ENCODE results near the gene RELL1.

Gene RELL1, protein sequence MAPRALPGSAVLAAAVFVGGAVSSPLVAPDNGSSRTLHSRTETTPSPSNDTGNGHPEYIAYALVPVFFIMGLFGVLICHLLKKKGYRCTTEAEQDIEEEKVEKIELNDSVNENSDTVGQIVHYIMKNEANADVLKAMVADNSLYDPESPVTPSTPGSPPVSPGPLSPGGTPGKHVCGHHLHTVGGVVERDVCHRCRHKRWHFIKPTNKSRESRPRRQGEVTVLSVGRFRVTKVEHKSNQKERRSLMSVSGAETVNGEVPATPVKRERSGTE

DNA sequence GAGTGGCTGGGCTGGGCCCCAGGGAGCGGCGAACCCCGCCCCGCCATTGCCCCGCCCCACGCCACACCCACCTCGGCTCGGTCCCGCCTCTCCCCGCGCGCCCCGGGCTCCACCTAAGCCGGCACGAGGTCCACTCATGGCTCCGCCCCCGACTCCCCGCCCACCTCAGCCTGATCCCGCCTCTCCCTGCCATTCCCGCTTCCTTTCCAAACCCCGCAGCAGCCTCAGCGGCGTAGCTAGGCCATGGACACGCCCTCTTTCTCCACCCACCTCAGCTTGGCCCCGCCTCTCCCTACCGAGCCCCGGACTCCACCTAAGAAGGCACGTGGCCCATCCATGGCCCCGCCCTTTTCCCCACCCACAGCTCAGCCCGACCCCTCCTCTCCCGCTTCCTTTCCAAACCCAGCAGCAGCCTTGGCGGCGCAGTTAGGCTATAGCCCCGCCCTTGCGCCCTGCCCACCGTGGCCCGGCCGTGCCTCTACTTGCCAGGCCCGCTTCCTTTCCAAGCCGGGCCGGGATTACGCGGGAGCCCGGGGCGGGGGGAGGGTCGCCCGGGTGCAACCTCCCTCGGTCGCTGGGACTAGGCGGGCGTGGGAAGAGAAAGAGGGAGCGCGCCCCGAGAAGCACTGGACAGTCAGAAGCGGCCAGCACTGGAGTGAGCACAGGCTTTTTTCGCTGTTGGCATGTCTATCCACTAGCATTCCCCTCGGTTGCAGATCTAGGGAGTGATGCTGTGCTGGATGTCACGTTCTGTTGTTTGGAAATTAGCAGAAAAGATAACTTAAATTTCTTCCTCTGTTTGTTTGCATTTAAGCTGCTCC, at the start of gene RELL1:
RELL1 (minus strand) TSS at position 4 of the 821 bp plus-strand sequence. CDS start 89 bp downstream, outside the sequence.
- Mint-ChIP-seq H3K4me3 (peak within 1 kb of the TSS; percentile 90 to 91), H3K27me3 (peaks cover 5 to 11% of the 10 kb centered on the region in 2 donors), H3K4me1 (peaks cover 14 to 40% of the 10 kb centered on the region in 2 donors), H3K27ac (peak within 1 kb of the TSS; percentile 95), H3K9me3 (no peaks in the 10 kb centered on the region), H3K36me3 (no peaks in the 10 kb centered on the region)
- peak; percentile 82 to 88 for ATAC-seq (replicated peaks)
- DNase-seq, result peak; percentile 97

DNA sequence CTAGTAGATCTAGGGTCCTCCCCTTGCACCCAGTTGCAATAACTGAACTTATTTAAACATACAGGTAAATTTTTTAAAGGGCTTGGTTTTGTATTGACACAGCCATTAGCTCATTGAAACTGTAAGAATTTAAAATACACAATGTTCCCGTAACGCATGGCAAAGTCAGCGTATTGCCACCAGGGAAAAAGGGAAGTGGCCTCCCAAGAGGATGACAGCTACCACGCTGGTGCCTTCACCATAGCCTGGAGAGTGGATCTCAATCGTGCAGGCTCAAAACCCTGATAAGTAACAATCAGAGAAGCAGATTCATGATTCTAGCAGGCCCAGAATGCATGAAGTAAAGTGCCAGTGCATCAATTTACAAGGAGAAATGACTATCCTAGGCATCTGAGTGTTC, 49.4 kb upstream of the RELL1 start:
- H3K27me3 Mint-ChIP-seq, result no peaks in the 10 kb centered on the region
- H3K4me3 Mint-ChIP-seq, result no peak overlapping the region
- H3K4me1 Mint-ChIP-seq, result peaks cover 8 to 9% of the 10 kb centered on the region in 2 donors
- no peaks in the 10 kb centered on the region for H3K36me3 Mint-ChIP-seq
- no peak for DNase-seq
- no peaks in the 10 kb centered on the region for H3K9me3 Mint-ChIP-seq
- no peak overlapping the region for H3K27ac Mint-ChIP-seq
- peak; percentile 39 to 47 for ATAC-seq (replicated peaks)

DNA sequence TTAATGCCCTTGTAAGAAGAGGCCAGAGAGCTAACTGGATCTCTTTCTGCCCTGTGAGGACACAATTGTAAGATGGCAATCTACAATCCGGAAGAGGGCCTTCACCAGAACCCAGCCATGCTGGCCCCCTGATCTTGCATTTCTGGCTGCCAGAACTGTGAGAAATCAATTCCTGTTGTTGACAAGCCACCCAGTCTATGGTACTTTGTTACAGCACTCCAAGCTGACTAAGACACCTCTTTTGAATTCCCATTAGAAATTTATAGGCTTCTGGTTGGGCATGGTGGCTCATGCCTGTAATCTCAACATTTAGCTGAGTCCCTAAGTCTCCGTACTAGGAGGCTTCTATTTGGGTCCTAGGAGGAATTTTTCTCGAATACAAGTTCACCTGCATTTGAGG, 48.8 kb upstream of the RELL1 start:
- no peak overlapping the region for H3K27ac Mint-ChIP-seq
- no peaks in the 10 kb centered on the region for H3K9me3 Mint-ChIP-seq
- H3K4me1 Mint-ChIP-seq, result peaks cover 8 to 9% of the 10 kb centered on the region in 2 donors
- H3K27me3 Mint-ChIP-seq, result no peaks in the 10 kb centered on the region
- ATAC-seq (replicated peaks), result no peak
- H3K36me3 Mint-ChIP-seq, result no peaks in the 10 kb centered on the region
- no peak overlapping the region for H3K4me3 Mint-ChIP-seq
- no peak for DNase-seq

DNA sequence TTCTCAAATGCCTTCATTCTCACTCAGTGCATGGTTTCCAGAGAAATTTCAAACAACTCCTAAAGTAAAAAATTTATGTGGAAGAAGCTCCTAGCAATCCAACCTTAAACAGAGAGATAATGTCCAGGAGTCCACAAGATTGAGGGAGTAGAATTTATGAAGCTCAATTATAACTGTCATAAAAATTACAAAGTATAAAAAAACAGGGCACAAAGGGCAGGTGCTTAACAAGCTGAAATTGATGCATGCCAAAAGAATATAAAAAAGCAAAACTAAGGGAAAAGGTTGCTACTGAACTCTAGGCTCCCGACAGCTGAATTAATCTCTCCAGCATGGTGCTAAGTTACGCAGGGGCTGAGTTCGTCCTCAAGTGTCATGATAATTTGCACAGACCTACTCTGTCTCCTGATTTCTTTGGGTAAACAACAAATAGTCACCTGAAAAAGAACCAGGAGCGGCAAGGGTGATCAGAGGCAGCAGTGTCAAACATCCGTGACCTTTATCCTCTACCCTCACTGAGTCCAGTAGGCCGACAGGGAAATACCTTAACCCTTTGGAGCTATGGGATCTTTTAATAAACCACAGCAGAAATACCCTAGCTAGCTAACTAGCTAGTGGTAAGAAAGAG, 47.2 kb upstream of the RELL1 start:
- Mint-ChIP-seq H3K27ac (no peak overlapping the region), H3K9me3 (no peaks in the 10 kb centered on the region), H3K4me1 (peaks cover 9 to 12% of the 10 kb centered on the region in 2 donors), H3K36me3 (no peaks in the 10 kb centered on the region), H3K4me3 (no peak overlapping the region), H3K27me3 (no peaks in the 10 kb centered on the region)
- ATAC-seq (replicated peaks) (peak in 1 of 2 donors; percentile 10), DNase-seq (no peak)

DNA sequence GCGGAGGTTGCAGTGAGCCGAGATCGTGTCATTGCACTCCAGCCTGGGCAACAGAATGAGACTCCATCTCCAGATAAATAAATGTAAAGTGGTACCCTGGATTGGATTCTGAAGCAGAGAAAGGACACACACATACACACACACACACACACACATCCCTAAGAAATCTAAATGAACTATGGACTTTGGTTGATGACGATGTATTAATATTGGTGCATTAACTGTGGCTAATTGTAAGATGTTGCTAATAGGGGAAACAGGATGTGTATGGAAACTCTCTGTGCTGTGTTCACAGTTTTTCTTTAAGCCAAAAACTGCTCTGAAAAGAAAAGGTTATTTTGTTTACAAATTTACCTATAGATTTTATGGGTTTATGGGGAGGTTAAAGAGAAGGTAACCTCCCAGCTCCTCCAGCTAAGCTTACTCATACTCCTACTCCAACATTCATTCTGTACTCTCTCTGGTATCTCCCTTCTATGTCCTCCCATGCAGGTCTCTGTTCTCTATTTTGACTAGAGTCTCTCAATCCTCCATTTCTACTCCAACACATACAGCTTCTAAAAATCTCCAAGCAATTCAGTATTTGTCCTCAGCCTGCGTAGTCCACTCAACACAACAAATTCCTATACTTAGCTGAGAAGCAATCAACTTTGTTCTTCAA, 46.5 kb upstream of the RELL1 start:
- Mint-ChIP-seq H3K27me3 (no peaks in the 10 kb centered on the region), H3K4me1 (peaks cover 9 to 12% of the 10 kb centered on the region in 2 donors), H3K36me3 (no peaks in the 10 kb centered on the region), H3K27ac (no peak overlapping the region), H3K9me3 (no peaks in the 10 kb centered on the region), H3K4me3 (no peak overlapping the region)
- peak; percentile 88 to 95 for ATAC-seq (replicated peaks)
- no peak for DNase-seq

DNA sequence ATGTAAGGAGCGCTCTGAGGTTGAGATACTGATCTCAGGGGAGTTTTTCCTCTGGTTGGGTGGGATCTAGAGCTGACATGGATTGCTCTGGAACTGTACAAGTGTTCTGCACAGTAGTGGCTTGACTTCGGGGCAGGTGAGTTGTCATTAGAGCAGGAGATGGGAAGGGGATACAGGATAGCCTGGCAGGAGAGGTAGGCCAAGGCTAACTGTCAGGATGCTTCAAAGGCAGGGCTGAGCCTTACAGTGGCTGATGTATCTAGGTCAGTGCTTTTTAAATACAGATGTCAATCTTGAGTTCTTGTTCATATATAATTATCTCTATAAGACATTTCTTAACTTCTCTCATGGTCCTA, 43.5 kb upstream of the RELL1 start:
- Mint-ChIP-seq H3K9me3 (no peaks in the 10 kb centered on the region), H3K4me1 (peaks cover 2 to 4% of the 10 kb centered on the region in 2 donors), H3K27ac (no peak overlapping the region), H3K27me3 (no peaks in the 10 kb centered on the region), H3K36me3 (no peaks in the 10 kb centered on the region), H3K4me3 (no peak overlapping the region)
- ATAC-seq (replicated peaks), result no peak
- no peak for DNase-seq

DNA sequence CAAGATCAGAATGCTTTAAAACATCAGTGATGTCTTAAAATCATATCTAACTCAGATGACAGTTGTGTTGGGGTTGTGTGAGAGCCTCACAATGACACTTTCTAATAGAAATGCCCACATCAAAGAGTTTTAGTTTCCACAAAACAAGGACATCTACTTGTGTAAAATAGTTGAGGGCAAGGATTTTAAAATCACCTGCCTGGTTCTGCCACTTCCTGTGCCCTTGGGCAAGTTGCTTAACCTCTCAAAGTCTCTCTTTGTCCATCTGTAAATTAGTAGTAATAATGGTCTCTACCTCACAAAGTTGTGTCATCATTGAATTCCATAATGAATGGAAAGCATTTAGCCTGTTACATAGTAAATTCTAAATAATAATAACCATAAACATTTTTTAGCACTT, 41.9 kb upstream of the RELL1 start:
- H3K36me3 Mint-ChIP-seq, result no peaks in the 10 kb centered on the region

DNA sequence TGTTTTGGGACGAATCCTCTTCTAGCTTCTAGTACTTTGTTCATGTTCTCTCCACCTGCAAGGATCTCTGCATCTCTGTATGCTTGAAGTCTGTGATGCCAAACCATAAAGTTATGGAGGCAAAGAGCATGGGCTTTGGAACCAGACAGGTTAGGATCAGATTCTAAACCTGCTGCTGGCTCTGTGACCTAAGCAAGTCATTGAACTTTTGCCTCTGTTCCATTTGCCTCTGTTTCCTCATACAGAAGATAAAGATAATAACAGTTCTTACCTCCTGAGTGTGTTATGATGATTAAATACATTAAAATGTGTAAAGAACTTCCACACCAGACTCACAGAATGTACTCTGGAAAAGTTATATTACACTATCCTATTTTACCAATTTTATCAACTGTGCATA, 41.5 kb upstream of the RELL1 start:
- H3K4me1 Mint-ChIP-seq, result peaks cover 0 to 4% of the 10 kb centered on the region in 2 donors
- no peak overlapping the region for H3K27ac Mint-ChIP-seq
- ATAC-seq (replicated peaks) (no peak), DNase-seq (no peak)
- H3K9me3 Mint-ChIP-seq, result no peaks in the 10 kb centered on the region
- no peaks in the 10 kb centered on the region for H3K36me3 Mint-ChIP-seq
- no peak overlapping the region for H3K4me3 Mint-ChIP-seq
- H3K27me3 Mint-ChIP-seq, result no peaks in the 10 kb centered on the region

More for the DNA sequence above, 41.9 kb upstream of the RELL1 start:
- ATAC-seq (replicated peaks) (no peak), DNase-seq (no peak)
- Mint-ChIP-seq H3K4me1 (peaks cover 2 to 4% of the 10 kb centered on the region in 2 donors), H3K27ac (no peak overlapping the region), H3K9me3 (no peaks in the 10 kb centered on the region), H3K4me3 (no peak overlapping the region), H3K27me3 (no peaks in the 10 kb centered on the region)

DNA sequence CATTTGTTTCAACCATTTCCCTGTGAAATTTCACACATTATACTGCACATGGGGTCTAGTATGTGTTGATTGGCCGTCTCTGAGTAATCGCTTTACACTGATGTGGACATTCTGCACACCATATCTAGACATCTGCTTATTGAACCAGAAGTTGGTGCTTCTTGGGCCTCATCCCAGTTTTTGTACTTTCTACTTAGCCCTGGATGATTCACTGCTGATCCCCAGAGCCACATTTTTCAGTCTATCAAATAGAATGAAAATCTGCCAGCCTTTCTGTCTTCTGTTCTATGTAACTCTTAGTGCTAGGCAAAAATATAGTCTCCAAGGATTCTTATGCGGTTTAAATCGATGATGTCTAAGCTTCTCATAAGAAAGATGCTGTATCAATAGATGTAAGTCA, 40.5 kb upstream of the RELL1 start:
- no peak overlapping the region for H3K27ac Mint-ChIP-seq
- no peaks in the 10 kb centered on the region for H3K36me3 Mint-ChIP-seq
- H3K4me3 Mint-ChIP-seq, result no peak overlapping the region
- no peaks in the 10 kb centered on the region for H3K27me3 Mint-ChIP-seq
- ATAC-seq (replicated peaks) (no peak), DNase-seq (no peak)
- H3K9me3 Mint-ChIP-seq, result no peaks in the 10 kb centered on the region
- H3K4me1 Mint-ChIP-seq, result peaks cover 0 to 4% of the 10 kb centered on the region in 2 donors

DNA sequence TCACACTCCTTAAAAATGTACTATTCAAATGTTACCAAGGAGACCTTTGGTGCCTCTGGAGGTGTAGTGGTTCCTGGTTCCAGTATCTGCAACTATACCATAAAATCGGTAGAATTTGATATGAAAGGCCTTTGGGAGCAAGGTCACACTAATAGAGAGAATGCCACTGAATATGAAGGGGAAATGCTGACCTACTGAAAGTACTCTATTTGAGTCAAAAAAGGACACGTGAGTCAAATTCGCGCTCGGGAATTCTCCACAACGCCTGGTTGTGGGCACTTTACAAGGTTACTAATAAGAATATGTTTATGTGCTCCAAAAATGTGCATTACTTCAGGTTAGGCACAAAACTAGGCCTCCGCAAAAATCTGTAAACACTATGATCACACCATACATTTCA, 39.5 kb upstream of the RELL1 start:
- ATAC-seq (replicated peaks), result peak in 1 of 2 donors; percentile 36
- no peaks in the 10 kb centered on the region for H3K27me3 Mint-ChIP-seq
- DNase-seq, result no peak

DNA sequence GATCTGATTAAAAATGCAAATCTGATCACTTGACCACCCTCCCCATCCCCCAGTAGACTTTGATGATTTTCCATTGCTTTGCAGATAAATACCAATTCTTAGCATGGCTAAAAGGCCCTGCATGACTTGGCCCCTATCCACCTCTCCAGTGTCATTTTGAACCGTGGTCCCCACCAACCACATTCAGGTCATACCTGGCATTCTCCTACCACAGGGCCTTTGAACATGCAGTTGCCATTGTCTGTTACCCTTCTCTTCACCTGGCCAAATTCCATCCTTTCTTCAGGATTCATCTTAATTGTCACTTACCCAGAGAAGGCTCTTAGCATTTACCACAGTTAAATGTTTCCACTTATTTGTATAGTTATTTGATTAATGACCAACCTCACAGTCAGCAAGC, 36.9 kb upstream of the RELL1 start:
- Mint-ChIP-seq H3K36me3 (no peaks in the 10 kb centered on the region), H3K4me1 (no peaks in the 10 kb centered on the region), H3K27me3 (no peaks in the 10 kb centered on the region), H3K9me3 (no peaks in the 10 kb centered on the region), H3K27ac (no peak overlapping the region), H3K4me3 (no peak overlapping the region)
- ATAC-seq (replicated peaks) (no peak), DNase-seq (no peak)

More for the DNA sequence above, 39.5 kb upstream of the RELL1 start:
- H3K4me1 Mint-ChIP-seq, result peaks cover 0 to 4% of the 10 kb centered on the region in 2 donors
- H3K4me3 Mint-ChIP-seq, result no peak overlapping the region
- H3K36me3 Mint-ChIP-seq, result no peaks in the 10 kb centered on the region
- no peak overlapping the region for H3K27ac Mint-ChIP-seq
- H3K9me3 Mint-ChIP-seq, result no peaks in the 10 kb centered on the region

DNA sequence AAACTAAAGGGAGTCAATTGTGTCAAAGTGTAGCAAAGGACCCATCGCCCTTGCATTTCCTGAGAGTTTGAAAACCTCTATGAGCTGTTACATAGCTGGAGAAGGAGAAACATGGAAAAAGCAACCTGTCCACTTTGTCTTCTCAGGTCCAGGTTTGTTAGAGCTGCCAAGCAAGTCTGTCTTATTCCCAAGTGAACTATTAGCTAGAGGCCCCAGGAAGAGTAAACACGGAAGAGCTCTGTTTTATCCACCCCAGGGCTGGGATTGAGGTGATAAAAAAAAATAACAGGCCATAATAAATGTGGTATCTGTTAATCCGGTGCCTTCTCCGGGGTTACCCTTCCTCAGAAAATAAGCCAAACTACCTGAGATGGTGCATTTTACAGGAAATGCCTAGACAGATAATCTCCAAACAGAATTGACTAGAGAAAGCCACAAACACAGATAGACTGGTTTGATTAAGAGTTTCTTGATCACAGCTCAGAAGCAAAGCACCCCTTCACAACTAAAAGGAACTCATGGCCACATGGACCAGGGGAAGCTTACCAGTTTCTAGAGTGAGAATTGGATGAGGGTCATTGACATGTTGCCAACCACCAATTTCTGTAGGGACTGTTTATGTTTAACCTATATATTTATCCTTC, 35.9 kb upstream of the RELL1 start:
- H3K9me3 Mint-ChIP-seq, result no peaks in the 10 kb centered on the region
- ATAC-seq (replicated peaks), result no peak
- H3K36me3 Mint-ChIP-seq, result no peaks in the 10 kb centered on the region
- peaks cover 0 to 5% of the 10 kb centered on the region in 2 donors for H3K27me3 Mint-ChIP-seq
- no peak for DNase-seq
- no peak overlapping the region for H3K4me3 Mint-ChIP-seq
- no peaks in the 10 kb centered on the region for H3K4me1 Mint-ChIP-seq
- no peak overlapping the region for H3K27ac Mint-ChIP-seq

DNA sequence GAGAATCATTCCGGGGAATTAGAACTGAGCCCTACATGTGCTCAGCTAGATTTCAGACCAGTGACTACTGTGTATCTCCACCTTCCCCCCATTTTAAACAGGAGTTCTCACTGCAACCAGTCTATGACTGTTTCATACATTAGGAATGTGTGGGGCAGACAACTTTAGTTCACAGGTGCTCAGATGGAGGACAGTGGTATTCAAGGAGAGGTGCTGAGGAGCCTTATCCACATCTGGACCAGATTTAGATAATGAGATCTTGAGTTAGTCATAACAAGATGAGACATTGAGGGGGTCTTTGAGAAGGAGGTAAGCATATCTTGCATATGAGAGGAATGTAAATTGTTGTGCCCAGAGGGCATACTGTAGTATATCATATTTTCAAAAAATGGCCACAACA, 32.8 kb upstream of the RELL1 start:
- Mint-ChIP-seq H3K27ac (no peak overlapping the region), H3K4me3 (no peak overlapping the region), H3K27me3 (peaks cover 0 to 5% of the 10 kb centered on the region in 2 donors), H3K4me1 (peaks cover 3 to 10% of the 10 kb centered on the region in 2 donors), H3K36me3 (no peaks in the 10 kb centered on the region), H3K9me3 (no peaks in the 10 kb centered on the region)
- DNase-seq (no peak), ATAC-seq (replicated peaks) (no peak)

DNA sequence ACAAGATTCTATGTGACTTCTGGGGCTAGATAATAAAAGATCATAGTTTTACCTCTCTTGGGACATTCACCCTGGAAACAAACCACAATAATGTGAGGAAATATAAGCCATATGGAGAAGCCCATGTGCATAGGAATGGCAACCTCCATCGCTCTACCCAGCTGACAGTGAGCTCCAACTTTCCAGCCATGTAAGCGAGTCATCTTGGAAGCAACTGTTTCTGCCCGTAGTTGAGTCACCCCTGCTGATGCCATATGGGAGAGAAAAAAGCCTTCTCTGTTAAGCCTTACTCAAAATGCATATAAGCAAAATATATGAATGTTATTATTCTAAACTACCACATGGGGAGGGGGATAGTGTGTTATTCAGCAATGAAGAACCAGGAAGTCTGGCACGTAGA, 31.4 kb upstream of the RELL1 start:
- ATAC-seq (replicated peaks) (no peak), DNase-seq (no peak)
- no peaks in the 10 kb centered on the region for H3K9me3 Mint-ChIP-seq
- H3K27me3 Mint-ChIP-seq, result peaks cover 4 to 6% of the 10 kb centered on the region in 2 donors
- no peak overlapping the region for H3K4me3 Mint-ChIP-seq
- peaks cover 3 to 10% of the 10 kb centered on the region in 2 donors for H3K4me1 Mint-ChIP-seq
- no peaks in the 10 kb centered on the region for H3K36me3 Mint-ChIP-seq
- H3K27ac Mint-ChIP-seq, result no peak overlapping the region
